GM21360 (cell line): ENCODE results near the gene POP4.

Experiments used
- ATAC-seq: cut with Tn5 transposase; IDR thresholded peaks from one replicate; pipeline ENCODE4 v1.9.1; 2021; ENCODE audit warnings: mild to moderate bottlenecking, moderate library complexity; ENCODE audit not compliant: unreplicated experiment

Gene POP4

GRCh38 chr19:29629836-29630534, 23.9 kb downstream of the POP4 start:
- ATAC-seq: no peak

DNA sequence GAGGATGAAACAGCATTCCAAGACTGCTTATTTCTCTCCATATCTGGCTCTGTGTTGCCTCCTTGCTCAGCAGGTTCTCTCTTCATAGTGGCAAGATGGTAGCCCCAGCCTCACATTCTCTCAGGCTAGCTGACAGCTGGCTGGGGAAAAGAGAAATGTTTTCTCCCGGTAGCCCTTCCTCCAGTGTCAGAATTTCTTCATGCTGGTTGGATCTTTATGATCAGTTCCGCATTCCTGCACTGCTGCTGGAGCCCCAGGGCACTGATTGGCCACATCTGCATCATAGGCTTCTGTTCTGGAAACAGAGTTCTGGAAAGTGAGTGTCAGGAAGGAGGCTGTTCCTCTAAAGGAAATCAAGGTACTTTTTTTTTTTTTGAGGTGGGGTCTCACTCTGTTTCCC, 24.6 kb downstream of the POP4 start:
- no peak for ATAC-seq

GRCh38 chr19:29631450-29631849, 25.4 kb downstream of the POP4 start:
- ATAC-seq: no peak

- no peak for ATAC-seq
Measured at GRCh38 chr19:29634002-29634401, 27.9 kb downstream of the POP4 start.

GRCh38 chr19:29634423-29635130, 28.5 kb downstream of the POP4 start:
- ATAC-seq: no peak

GRCh38 chr19:29635963-29636362, 29.9 kb downstream of the POP4 start:
- no peak for ATAC-seq

- ATAC-seq: no peak
Measured at GRCh38 chr19:29636553-29637360, 30.7 kb downstream of the POP4 start.

- no peak for ATAC-seq
Measured at GRCh38 chr19:29639086-29639485, 33.0 kb downstream of the POP4 start.

DNA sequence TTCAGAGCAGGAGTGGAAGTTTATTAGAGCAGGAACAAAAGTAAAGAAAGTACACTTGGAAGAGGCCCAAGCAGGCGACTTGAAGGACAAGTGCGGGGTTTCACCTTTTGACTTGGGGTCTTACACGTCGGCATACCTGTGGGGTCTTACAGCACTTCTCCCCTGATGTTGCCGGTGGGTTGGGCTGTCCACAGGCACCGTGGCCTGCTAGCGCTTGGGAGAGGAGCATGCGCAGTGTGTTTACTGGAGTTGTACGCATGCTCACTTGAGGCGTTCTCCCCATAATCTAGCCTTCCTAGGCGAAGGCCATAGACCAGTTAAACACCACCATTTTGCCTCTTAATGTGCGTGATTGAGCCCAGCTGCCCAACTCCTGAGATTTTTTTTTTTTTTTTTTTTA, 34.1 kb downstream of the POP4 start:
- no peak for ATAC-seq

- ATAC-seq: no peak
Measured at GRCh38 chr19:29641597-29641996, 35.5 kb downstream of the POP4 start.

DNA sequence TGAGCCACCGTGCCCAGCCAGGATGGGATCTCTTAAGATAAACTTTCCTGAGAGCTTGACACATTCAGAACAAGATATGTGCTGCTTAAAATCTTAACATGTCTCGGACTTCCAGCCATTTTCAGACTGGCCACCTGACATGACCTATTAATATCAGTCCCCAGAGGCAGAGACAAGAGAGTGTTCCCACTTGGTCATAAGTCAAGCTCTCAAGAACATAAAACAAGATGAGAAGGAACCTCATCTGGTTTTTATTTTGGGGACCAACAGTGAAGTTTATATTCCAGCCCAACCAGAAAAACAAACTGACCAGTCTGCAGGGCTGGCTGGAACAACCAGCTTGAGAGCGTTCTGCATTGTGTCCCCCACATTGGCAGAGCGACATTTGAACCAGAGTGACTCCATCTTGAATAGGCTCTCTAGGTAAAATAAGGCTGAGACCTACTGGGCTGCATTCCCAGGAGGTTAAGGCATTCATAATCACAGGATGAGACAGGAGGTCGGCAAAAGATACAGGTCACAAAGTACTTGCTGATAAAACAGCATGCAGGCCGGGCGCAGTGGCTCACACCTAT, 37.4 kb downstream of the POP4 start:
- no peak for ATAC-seq

DNA sequence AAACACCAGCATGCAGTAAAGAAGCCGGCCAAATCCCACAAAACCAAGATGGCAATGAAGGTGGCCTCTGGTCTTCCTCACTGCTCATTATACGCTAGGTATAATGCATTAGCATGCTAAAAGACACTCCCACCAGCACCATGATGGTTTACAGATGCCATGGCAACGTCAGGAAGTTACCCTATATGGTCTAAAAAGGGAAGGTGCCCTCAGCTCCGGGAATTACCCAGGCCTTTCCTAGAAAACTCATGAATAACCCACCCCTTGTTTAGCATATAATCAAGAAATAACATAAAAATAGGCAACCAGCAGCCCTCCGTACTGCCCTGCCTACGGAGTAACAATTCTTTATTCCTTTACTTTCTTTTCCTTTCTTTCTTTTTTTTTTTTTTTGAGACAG, 38.1 kb downstream of the POP4 start:
- ATAC-seq: no peak

DNA sequence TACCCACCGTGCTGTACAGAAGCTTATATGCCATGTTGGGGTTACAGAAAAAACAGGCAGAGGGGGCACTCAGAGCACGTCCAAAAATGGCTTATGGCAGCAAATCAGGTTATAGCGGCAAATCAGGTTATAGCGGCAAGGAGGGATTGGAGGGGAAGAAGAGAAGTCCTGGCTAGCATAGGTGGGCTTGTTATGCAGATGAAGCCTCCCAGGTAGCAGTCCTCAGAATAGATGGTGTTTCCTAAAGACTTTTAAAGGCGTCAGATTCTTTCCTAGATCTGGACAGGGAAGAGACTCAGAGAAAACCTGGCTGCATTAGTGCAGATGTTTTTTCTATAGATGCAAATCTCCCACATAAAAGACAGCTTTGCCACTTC, 39.4 kb downstream of the POP4 start:
- no peak for ATAC-seq

DNA sequence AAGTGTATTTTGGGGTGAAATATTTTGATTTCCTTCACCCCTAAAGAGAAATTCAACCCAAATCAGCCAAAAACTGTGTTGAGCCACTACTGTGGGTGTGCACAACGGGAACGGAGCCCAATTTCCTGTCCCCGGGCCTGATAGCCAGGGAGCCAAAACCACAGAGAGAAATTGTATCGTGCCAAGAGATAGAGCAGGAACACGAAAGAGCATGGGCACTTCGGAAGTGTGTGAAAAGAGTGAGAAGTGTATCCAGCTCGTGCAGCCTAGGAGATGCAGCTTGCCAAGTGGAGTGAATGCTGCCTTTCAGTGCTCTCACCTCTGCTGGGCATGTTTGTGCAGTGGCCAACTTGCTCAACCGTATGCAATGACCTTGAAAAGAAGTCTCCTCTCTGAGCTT, 39.8 kb downstream of the POP4 start:
- no peak for ATAC-seq

- ATAC-seq: no peak
Measured at GRCh38 chr19:29650772-29651387, 44.8 kb downstream of the POP4 start.

DNA sequence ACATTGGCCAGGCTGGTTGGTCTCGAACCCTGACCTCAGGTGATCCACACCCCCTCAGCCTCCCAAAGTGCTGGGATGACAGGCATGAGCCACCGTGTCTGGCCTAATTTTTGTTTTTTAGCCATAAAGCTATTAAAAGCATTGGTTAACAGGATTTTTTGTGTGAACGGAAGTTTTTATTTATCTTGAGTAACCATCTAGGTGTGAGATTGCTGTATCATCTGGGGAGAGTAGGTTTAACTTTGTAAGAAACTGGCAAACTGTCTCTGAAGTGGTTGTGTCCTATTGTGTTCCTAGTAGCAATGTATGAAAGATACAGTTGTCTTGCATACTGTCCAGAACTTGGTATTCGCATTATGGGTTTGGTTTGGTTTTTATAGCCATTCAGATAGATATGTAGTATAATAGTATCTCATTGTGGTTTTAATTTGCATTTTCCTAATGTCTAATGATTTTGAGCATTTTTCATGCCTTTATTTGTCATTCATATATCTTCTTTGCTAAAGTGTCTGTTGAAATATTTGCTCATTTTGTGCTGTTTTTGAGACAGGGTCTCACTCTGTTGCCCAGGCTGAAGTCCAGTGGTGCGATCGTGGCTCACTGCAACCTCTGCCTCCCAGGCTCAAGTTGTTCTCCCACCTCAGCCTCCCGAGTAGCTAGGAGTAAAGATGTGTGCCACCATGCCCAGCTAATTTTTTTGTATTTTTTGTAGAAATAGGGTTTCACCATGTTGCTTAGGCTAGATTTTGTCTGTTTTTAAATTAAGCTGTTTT, 45.7 kb downstream of the POP4 start:
- no peak for ATAC-seq

DNA sequence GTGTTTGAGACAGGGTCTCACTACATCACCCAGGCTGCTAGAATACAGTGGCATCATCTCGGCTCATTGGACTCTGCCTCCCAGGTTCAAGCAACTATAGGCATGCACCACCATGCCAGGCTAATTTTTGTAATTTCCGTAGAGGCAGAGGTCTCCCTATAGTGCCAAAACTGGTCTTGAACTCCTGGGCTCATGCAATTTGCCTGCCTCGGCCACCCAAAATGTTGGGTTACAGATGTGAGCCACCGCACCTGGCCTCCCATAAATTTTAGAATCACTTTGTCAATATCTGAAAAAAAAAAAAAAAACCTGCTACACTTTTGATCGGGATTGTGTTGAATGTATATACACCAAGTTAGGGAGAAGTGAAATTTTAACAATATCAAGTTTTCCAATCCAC, 47.3 kb downstream of the POP4 start:
- ATAC-seq: no peak

DNA sequence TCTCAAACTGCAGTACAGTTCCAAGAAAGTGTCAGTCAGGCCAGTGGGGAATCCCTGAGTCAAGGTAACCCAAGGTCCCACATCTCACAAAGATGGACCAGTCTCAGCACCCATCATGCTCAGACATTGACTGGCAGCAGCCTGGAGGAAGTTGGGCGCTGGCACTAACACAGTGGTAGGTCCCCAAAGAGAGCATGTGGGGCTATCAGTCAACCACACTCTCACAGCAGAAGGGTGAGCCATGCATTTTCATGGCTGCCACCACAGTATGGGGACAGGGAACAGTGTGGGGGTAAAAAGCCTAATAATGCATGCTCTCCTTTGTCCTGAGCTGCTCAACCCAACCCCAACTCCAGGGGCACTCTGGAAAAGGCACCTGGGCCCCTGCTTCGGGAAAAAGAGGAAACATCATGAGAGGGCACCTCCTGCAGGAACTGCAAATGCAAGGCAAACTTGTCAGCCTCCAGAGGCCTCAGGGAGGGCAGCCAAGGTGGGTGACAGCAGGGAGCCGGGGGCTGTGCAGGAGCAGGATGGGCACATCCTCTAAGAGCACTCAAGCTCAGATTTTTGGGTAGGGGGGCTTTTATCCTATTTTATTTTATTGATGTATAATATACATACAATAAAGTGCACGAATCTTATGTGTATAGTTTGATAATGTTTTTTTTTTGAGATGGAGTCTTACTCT, 49.7 kb downstream of the POP4 start:
- no peak for ATAC-seq

DNA sequence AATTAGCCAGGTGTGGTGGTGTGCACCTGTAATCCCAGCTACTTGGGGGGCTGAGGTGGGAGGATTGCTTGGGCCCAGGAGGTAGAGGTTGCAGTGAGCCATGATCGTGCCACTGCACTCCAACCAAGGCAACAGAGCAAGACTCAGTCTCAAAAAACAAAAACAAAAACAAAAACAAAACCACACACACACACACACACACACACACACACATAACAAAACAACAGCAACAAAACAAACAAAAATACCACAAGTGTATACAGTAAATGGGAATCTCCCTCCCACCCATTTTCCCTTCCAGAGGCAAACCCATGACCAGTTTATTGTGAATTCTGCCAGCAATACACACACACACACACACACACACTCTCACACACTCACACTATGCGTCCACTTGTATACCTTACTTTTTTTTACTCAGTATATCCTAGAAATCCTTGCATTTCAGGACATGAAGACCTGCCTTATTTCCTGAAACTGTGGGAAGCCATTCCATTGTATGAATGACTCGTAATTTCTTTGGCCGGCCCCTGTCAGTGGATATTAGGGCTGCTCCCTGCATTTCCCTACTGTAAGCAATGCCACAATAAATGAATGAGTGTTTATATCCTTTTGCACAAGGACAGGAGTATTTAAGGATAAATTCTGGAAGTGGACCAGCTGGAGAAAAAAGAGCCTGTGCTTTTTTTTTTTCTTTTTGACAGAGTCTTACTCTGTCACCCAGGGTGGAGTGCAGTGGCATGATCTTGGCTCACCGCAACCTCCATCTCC, 52.3 kb downstream of the POP4 start:
- ATAC-seq: no peak
